HCT116 (cell line): Measurements from ENCODE around the gene ZNF784.

Source experiments
- CTCF ChIP-seq, 3 experiments: fragments of 200-600 bp in 1 of 3; sonication (generic) in 1 of 3; IDR thresholded peaks in 2 of 3; conservative IDR thresholded peaks in 1 of 3; 2 replicates each; pipeline ENCODE4 v1.5.1; 2012 to 2017; ENCODE audit warnings: low read depth in 2 of 3, low read length in 2 of 3, antibody characterized with exemption in 1 of 3, borderline replicate concordance in 1 of 3, control low read depth in 1 of 3, mild to moderate bottlenecking in 1 of 3, mixed read lengths in 1 of 3, mixed run types in 1 of 3, moderate library complexity in 1 of 3; ENCODE audit not compliant: insufficient read depth in 1 of 3
- ELF1 ChIP-seq: IDR thresholded peaks from 2 replicates; pipeline ENCODE4 v1.6.1; 2012; ENCODE audit warnings: low read depth, borderline replicate concordance
- EZH2 ChIP-seq: fragments of 200-600 bp; sonication (generic); IDR thresholded peaks from 2 replicates; pipeline ENCODE4 v1.6.1; 2017; ENCODE audit warnings: antibody characterized with exemption, mixed run types
- EZH2phosphoT487 ChIP-seq: fragments of 200-600 bp; IDR thresholded peaks from 2 replicates; pipeline ENCODE4 v1.6.1; 2018; ENCODE audit warnings: antibody characterized with exemption, borderline replicate concordance
- POLR2AphosphoS5 ChIP-seq: IDR thresholded peaks from 2 replicates; pipeline ENCODE4 v1.6.1; 2011; ENCODE audit warnings: mild to moderate bottlenecking, low read depth, low read length, moderate library complexity
- SIN3A ChIP-seq: IDR thresholded peaks from 2 replicates; pipeline ENCODE4 v1.6.1; 2012; ENCODE audit warnings: low read depth
- SP1 ChIP-seq: IDR thresholded peaks from 2 replicates; pipeline ENCODE4 v1.6.1; 2012; ENCODE audit warnings: low read depth
- TCF7L2 ChIP-seq: IDR thresholded peaks from 2 replicates; pipeline ENCODE4 v1.7.0; 2011; ENCODE audit warnings: borderline replicate concordance, inconsistent platforms; ENCODE audit not compliant: insufficient read depth, insufficient read length; ENCODE audit errors: extremely low read depth
- ZNF274 ChIP-seq: fragments of 200-500 bp; sonication (Bioruptor generic); IDR thresholded peaks from 2 replicates; pipeline ENCODE4 v1.6.1; 2014; ENCODE audit warnings: mild to moderate bottlenecking, low read depth, low read length, inconsistent platforms

GRCh38 chr19:55673889-55674288 is 49.5 kb upstream of the ZNF784 start:
- TF ChIP-seq SP1: no peak
- no peak for TF ChIP-seq CTCF (IDR thresholded peaks at IDR 0.05 in 2 of 3, conservative IDR thresholded peaks at IDR 0.05 in 1 of 3; ENCODE audit: borderline replicate concordance in 1 of 3, insufficient read depth in 1 of 3, low read depth in 2 of 3, low read length in 2 of 3)
- TF ChIP-seq SIN3A: no peak
- TF ChIP-seq EZH2: no peak
- TF ChIP-seq POLR2AphosphoS5: no peak
- no peak for TF ChIP-seq ZNF274
- no peak for TF ChIP-seq EZH2phosphoT487
- TF ChIP-seq ELF1: no peak
- TF ChIP-seq TCF7L2: no peak
